Liver (tissue), 9 donors: ENCODE results near the gene TAAR2. TPM values are rescaled to one million over a fixed set of nuclear protein-coding genes. Genes with fewer than 3 reads are reported as not detected.

ENCODE experiments used
- DNase-seq: peaks from one replicate; pipeline ENCODE4 v3.0.0-alpha.2; 2017; ENCODE audit warnings: low spot score
- H3K27ac ChIP-seq, 2 donors: one replicate each; pipeline ENCODE4 v1.7.0; 2013; ENCODE audit warnings: inconsistent platforms in 2 of 2, low read length in 2 of 2, control low read depth in 1 of 2, low read depth in 1 of 2, mild to moderate bottlenecking in 1 of 2
- H3K27me3 ChIP-seq, 4 donors: one replicate each; pipeline versions ENCODE4 v1.6.1 to v1.7.0; 2013; ENCODE audit warnings: low read length in 3 of 4, inconsistent platforms in 1 of 4, mild to moderate bottlenecking in 1 of 4, moderate library complexity in 1 of 4; ENCODE audit not compliant: control insufficient read depth in 4 of 4, insufficient read depth in 4 of 4
- H3K36me3 ChIP-seq, 4 donors: one replicate each; pipeline versions ENCODE4 v1.6.1 to v1.7.0; 2013; ENCODE audit warnings: low read length in 3 of 4, mild to moderate bottlenecking in 3 of 4, low read depth in 1 of 4, moderate library complexity in 1 of 4; ENCODE audit not compliant: control insufficient read depth in 4 of 4, insufficient read depth in 3 of 4
- H3K4me1 ChIP-seq, 4 donors: one replicate each; pipeline versions ENCODE4 v1.6.1 to v1.7.0; 2013; ENCODE audit warnings: low read length in 3 of 4, mild to moderate bottlenecking in 3 of 4, moderate library complexity in 1 of 4; ENCODE audit not compliant: control insufficient read depth in 4 of 4, insufficient read depth in 4 of 4
- H3K4me3 ChIP-seq, 3 donors: one replicate each; pipeline versions ENCODE4 v1.6.1 to v1.7.0; 2013; ENCODE audit warnings: low read length in 3 of 3, control low read depth in 1 of 3, low read depth in 1 of 3, mild to moderate bottlenecking in 1 of 3
- H3K9ac ChIP-seq, 2 donors: one replicate each; pipeline ENCODE4 v1.7.0; 2013; ENCODE audit warnings: low read length in 2 of 2, mild to moderate bottlenecking in 2 of 2, moderate library complexity in 2 of 2, control low read depth in 1 of 2, low read depth in 1 of 2
- H3K9me3 ChIP-seq, 4 donors: one replicate each; pipeline versions ENCODE4 v1.6.1 to v1.7.0; 2013; ENCODE audit warnings: low read length in 3 of 4; ENCODE audit not compliant: control insufficient read depth in 4 of 4
- EGR1 ChIP-seq, 2 donors: IDR thresholded peaks; 2 replicates each; pipeline ENCODE4 v1.6.1; 2016 to 2018; ENCODE audit warnings: antibody characterized with exemption in 2 of 2, low read depth in 2 of 2
- FOXA1 ChIP-seq: IDR thresholded peaks from 2 replicates; pipeline ENCODE4 v1.6.1; 2016; ENCODE audit warnings: antibody characterized with exemption
- FOXA2 ChIP-seq: IDR thresholded peaks from 2 replicates; pipeline ENCODE4 v1.6.1; 2016; ENCODE audit warnings: antibody characterized with exemption
- GABPA ChIP-seq, 2 donors: IDR thresholded peaks in 1 of 2; conservative IDR thresholded peaks in 1 of 2; 2 replicates each; pipeline ENCODE4 v1.6.1; 2016; ENCODE audit warnings: antibody characterized with exemption in 2 of 2, mild to moderate bottlenecking in 1 of 2, moderate library complexity in 1 of 2
- HNF4A ChIP-seq, 2 donors: conservative IDR thresholded peaks; 2 replicates each; pipeline ENCODE4 v1.6.1; 2016; ENCODE audit warnings: antibody characterized with exemption in 2 of 2, mild to moderate bottlenecking in 2 of 2
- HNF4G ChIP-seq: IDR thresholded peaks from 2 replicates; pipeline ENCODE4 v1.6.1; 2016; ENCODE audit warnings: antibody characterized with exemption
- JUND ChIP-seq, 2 donors: IDR thresholded peaks; 2 replicates each; pipeline ENCODE4 v1.6.1; 2016; ENCODE audit warnings: antibody characterized with exemption in 2 of 2
- RAD21 ChIP-seq, 2 donors: IDR thresholded peaks; 2 replicates each; pipeline ENCODE4 v1.6.1; 2016; ENCODE audit warnings: antibody characterized with exemption in 2 of 2, mild to moderate bottlenecking in 2 of 2
- RXRA ChIP-seq, 2 donors: IDR thresholded peaks; 2 replicates each; pipeline ENCODE4 v1.6.1; 2017 to 2018; ENCODE audit warnings: antibody characterized with exemption in 2 of 2, mild to moderate bottlenecking in 1 of 2
- SP1 ChIP-seq: IDR thresholded peaks from 2 replicates; pipeline ENCODE4 v1.6.1; 2018; ENCODE audit warnings: antibody characterized with exemption, mild to moderate bottlenecking
- YY1 ChIP-seq: IDR thresholded peaks from 2 replicates; pipeline ENCODE4 v1.6.1; 2016; ENCODE audit warnings: antibody characterized with exemption, mild to moderate bottlenecking
- WGBS: extraction: QIAGEN DNeasy Blood & Tissue Kit; methylation state at CpG from one replicate; pipeline ENCODE4 v1.1.7; 2013; 5-methylcytosine and 5-hydroxymethylcytosine counted together
- polyA plus RNA-seq, 2 donors: library from polyadenylated mRNA; stranded (reverse) in 1 of 2; unstranded in 1 of 2; fragments of 200-250 nt in 1 of 2; fragments of >200 nt in 1 of 2; fragmentation: Nextera tagmentation in 1 of 2; extraction: Ambion mirVana in 1 of 2; gene quantifications; one replicate each; pipeline versions ENCODE4 v1.2.1 to v1.2.3, GENCODE V29; 2013 to 2015
- total RNA-seq, 2 donors: library from RNA; depleted of rRNA; stranded (reverse); fragments of >200 nt; gene quantifications; one replicate each; pipeline ENCODE4 v1.2.3, GENCODE V29; 2014
- TF ChIP-seq, protein P1 (sequence below): IDR thresholded peaks from 2 replicates; pipeline ENCODE4 v1.6.1; 2016; ENCODE audit warnings: antibody characterized with exemption
- TF ChIP-seq, protein P2 (sequence below): IDR thresholded peaks from 2 replicates; pipeline ENCODE4 v1.6.1; 2016; ENCODE audit warnings: antibody characterized with exemption, mild to moderate bottlenecking
- TF ChIP-seq, protein P3 (sequence below): fragments of 150-350 bp; IDR thresholded peaks from 2 replicates; pipeline ENCODE4 v1.5.1; 2017; ENCODE audit warnings: improper control_type of control experiment, low read depth, low read length; ENCODE audit not compliant: missing input control
- TF ChIP-seq, protein P4 (sequence below): IDR thresholded peaks from 2 replicates; pipeline ENCODE4 v1.6.1; 2016; ENCODE audit warnings: antibody characterized with exemption
- donor health status: healthy.
- donor health status: healthy.
- donor health status: healthy.
- donor health status: healthy.
- donor health status: healthy.

The TAAR2 gene, protein sequence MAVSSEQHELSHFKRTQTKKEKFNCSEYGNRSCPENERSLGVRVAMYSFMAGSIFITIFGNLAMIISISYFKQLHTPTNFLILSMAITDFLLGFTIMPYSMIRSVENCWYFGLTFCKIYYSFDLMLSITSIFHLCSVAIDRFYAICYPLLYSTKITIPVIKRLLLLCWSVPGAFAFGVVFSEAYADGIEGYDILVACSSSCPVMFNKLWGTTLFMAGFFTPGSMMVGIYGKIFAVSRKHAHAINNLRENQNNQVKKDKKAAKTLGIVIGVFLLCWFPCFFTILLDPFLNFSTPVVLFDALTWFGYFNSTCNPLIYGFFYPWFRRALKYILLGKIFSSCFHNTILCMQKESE
- not detected for total RNA-seq
- polyA plus RNA-seq, result not detected

DNA sequence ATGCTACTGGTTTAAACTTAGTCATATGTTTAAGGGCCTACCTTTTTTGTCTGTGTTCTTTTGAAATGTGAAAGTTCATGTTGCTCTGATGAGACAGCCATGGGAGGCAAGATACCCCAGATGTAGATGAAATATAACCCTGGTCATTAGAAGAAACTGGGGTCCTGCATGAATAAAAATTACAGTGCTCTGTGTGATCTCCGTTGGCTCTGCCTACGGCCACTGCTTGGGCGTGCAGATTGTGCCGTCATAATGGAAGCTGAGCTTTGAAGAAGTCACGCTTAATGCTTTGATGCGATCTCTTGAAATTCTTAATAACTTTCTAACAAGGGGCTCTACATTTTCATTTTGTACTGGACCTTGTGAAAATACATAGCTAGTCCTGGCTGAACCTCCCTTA is at the start of gene TAAR2:
TAAR2 (minus strand) TSS at position 101 of the 400 bp plus-strand sequence; CDS start at position 101, 0 bp downstream.
- no peaks in the 10 kb centered on the region for H3K36me3 ChIP-seq
- no peaks in the 10 kb centered on the region for H3K27me3 ChIP-seq
- H3K27ac ChIP-seq, result no peak within 1 kb of the TSS
- no peaks in the 10 kb centered on the region for H3K4me1 ChIP-seq
- no peaks in the 10 kb centered on the region for H3K9me3 ChIP-seq
- DNase-seq, result no peak
- 94% methylated on average over 6 of the region's 6 CpGs for WGBS
- TF ChIP-seq, protein P1, sequence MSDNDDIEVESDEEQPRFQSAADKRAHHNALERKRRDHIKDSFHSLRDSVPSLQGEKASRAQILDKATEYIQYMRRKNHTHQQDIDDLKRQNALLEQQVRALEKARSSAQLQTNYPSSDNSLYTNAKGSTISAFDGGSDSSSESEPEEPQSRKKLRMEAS, result no peak
- TF ChIP-seq FOXA2 (no peak), GABPA (IDR thresholded peaks at IDR 0.05 in 1 of 2, conservative IDR thresholded peaks at IDR 0.05 in 1 of 2) (no peak), RAD21 (IDR thresholded peaks at IDR 0.05) (no peak), JUND (IDR thresholded peaks at IDR 0.05) (no peak), SP1 (no peak), RXRA (IDR thresholded peaks at IDR 0.05) (no peak), HNF4A (conservative IDR thresholded peaks at IDR 0.05) (no peak), HNF4G (no peak), YY1 (no peak), EGR1 (IDR thresholded peaks at IDR 0.05; ENCODE audit: low read depth in 2 of 2) (no peak)
- TF ChIP-seq, protein P2, sequence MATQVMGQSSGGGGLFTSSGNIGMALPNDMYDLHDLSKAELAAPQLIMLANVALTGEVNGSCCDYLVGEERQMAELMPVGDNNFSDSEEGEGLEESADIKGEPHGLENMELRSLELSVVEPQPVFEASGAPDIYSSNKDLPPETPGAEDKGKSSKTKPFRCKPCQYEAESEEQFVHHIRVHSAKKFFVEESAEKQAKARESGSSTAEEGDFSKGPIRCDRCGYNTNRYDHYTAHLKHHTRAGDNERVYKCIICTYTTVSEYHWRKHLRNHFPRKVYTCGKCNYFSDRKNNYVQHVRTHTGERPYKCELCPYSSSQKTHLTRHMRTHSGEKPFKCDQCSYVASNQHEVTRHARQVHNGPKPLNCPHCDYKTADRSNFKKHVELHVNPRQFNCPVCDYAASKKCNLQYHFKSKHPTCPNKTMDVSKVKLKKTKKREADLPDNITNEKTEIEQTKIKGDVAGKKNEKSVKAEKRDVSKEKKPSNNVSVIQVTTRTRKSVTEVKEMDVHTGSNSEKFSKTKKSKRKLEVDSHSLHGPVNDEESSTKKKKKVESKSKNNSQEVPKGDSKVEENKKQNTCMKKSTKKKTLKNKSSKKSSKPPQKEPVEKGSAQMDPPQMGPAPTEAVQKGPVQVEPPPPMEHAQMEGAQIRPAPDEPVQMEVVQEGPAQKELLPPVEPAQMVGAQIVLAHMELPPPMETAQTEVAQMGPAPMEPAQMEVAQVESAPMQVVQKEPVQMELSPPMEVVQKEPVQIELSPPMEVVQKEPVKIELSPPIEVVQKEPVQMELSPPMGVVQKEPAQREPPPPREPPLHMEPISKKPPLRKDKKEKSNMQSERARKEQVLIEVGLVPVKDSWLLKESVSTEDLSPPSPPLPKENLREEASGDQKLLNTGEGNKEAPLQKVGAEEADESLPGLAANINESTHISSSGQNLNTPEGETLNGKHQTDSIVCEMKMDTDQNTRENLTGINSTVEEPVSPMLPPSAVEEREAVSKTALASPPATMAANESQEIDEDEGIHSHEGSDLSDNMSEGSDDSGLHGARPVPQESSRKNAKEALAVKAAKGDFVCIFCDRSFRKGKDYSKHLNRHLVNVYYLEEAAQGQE, result no peak
- TF ChIP-seq, protein P3, sequence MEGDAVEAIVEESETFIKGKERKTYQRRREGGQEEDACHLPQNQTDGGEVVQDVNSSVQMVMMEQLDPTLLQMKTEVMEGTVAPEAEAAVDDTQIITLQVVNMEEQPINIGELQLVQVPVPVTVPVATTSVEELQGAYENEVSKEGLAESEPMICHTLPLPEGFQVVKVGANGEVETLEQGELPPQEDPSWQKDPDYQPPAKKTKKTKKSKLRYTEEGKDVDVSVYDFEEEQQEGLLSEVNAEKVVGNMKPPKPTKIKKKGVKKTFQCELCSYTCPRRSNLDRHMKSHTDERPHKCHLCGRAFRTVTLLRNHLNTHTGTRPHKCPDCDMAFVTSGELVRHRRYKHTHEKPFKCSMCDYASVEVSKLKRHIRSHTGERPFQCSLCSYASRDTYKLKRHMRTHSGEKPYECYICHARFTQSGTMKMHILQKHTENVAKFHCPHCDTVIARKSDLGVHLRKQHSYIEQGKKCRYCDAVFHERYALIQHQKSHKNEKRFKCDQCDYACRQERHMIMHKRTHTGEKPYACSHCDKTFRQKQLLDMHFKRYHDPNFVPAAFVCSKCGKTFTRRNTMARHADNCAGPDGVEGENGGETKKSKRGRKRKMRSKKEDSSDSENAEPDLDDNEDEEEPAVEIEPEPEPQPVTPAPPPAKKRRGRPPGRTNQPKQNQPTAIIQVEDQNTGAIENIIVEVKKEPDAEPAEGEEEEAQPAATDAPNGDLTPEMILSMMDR, result no peak
- H3K4me3 ChIP-seq, result no peak within 1 kb of the TSS
- no peak within 1 kb of the TSS for H3K9ac ChIP-seq

DNA sequence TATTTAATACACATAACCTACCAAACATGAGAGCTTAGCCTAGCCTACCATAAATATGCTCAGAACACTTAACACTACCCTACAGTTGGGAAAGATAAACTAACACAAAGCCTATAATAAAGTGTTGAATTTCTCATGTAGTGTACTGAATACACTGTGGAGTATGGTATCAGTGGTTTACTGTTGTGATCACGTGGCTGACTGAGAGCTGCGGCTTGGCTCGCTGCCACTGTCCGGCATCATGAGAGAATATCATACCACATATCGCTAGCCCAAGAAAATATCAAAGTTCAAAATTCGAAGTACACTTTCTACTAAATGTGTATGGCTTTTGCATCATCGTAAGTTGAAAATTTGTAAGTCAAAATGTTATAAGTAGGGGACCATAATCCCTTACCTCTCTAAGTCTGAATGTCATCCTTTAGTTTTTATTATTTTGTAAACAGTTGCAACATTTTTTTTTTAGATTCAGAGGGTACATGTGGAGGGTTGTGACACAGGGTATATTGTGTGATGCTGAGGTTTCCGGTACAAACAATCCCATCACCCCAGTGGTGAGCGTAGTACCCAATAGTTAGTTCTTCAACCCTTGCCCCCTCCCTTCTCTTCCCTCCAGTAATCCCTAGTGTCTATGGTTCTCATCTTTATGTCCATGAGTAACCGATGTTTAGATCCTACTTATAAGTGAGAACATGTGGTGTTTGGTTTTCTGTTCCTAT is 49.5 kb upstream of the TAAR2 start:
- no peak overlapping the region for H3K4me3 ChIP-seq
- H3K9me3 ChIP-seq, result peaks cover 0 to 3% (median 0%) of the 10 kb centered on the region in 4 donors
- H3K27ac ChIP-seq, result no peak overlapping the region
- WGBS, result 70% methylated on average over 10 of the region's 10 CpGs
- DNase-seq, result no peak
- TF ChIP-seq FOXA1 (no peak), SP1 (no peak), EGR1 (IDR thresholded peaks at IDR 0.05; ENCODE audit: low read depth in 2 of 2) (no peak), FOXA2 (no peak)
- TF ChIP-seq, protein P2, result no peak
- TF ChIP-seq, protein P4, sequence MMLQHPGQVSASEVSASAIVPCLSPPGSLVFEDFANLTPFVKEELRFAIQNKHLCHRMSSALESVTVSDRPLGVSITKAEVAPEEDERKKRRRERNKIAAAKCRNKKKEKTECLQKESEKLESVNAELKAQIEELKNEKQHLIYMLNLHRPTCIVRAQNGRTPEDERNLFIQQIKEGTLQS, result no peak
- no peaks in the 10 kb centered on the region for H3K36me3 ChIP-seq
- no peaks in the 10 kb centered on the region for H3K27me3 ChIP-seq
- no peak overlapping the region for H3K9ac ChIP-seq
- H3K4me1 ChIP-seq, result peaks cover 0 to 14% (median 10%) of the 10 kb centered on the region in 4 donors
